GOT3 (cell line): Measurements from ENCODE around the gene CPLX4.

Experiments used
- DNase-seq: peaks from one replicate; lab custom pipeline; 2025; ENCODE audit warnings: mixed read lengths; lab: John Stamatoyannopoulos, UW

Gene CPLX4

GRCh38 chr18:59306640-59307039, 11.8 kb downstream of the CPLX4 start:
- no peak for DNase-seq

GRCh38 chr18:59305295-59305694, 13.2 kb downstream of the CPLX4 start:
- no peak for DNase-seq

DNA sequence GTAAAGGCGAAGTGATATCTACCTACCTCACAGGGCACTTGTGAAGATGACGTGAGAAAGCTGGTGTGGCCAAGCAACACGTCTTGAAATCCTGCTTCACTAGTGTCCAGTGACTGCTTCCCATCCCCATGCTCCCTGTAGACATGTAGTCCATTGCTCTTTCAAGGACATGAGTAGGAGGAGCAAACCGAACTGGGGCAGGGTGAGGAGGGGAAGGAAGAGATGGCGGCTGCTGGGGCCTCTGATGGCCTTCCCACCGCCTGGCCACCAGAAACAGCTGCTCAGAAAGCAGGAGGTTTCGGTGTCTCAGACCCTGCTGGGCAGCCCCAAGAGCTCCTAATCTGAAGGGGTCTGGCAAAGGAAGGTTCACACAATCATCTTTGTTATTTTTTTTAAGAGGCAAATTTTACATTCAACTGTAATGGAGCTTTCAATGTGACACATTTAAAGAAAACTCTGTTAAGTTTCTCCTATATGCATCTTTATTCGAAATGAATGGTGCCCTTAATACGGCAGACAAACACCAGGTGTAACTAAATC, 14.7 kb downstream of the CPLX4 start:
- DNase-seq = no peak

DNA sequence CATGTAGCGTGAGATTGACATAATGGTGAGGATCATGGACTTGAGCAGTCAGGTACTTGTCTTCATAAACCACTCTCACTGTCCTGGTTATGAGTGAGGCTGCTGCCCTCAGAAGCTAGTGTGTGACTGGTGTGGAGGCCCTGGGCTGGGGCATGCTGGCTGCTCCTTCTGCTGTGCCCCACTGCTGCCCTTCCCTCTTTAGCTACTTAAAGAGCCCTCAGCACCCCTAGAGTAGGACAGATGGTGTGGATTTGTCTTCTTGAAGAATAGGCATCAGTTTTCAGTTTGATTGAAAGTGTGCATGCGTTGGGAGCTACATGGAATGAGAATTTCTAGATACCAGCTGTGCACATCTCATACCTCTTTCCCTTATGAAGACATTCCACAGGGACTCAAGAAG, 15.4 kb downstream of the CPLX4 start:
- DNase-seq = no peak

DNA sequence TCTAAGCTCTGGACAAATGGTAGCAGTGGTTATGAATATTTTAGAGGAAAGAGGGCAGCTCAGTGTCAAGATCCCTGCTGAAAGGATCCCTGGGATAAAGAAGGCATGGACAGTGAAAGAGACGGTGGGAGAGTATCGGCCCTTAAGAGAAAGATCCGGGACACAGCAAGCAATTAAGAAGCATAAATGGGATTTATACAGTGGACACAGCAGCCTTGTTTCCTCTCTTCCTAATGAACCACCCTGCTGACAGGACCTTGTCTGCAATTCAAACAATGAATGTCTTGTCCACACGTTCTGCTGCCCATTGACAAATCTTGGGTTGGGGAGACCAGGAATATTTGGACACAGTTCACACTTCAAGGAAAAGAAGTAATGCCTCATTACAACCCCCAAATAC, 16.5 kb downstream of the CPLX4 start:
- DNase-seq = no peak

GRCh38 chr18:59300676-59301285, 17.7 kb downstream of the CPLX4 start:
- no peak for DNase-seq

DNA sequence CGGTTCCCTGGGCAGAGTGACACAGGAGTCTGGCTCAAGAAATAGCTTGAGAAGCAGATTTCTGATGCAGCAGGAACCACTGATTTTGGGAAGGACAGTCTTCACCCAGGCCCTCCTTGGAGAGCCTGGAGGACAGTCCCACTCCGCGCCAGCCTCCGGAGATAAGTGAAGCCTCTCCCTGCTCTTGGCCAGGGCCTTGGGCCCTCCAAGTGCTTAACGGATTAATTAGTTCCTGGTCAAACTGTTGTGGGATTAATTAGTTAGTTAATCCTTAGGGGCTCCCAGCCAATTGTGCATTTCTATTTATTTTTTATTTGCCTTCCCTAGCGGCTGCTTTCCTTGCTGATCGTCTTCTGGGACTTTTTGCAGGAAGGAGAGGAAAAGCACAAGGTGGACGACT, 19.6 kb downstream of the CPLX4 start:
- DNase-seq = no peak

GRCh38 chr18:59293317-59293716, 25.1 kb downstream of the CPLX4 start:
- no peak for DNase-seq

- DNase-seq = no peak
Measured at GRCh38 chr18:59286341-59286740, 32.1 kb downstream of the CPLX4 start.

GRCh38 chr18:59282341-59282740, 36.1 kb downstream of the CPLX4 start:
- DNase-seq = no peak

GRCh38 chr18:59279722-59280121, 38.7 kb downstream of the CPLX4 start:
- DNase-seq = no peak

- DNase-seq = no peak
Measured at GRCh38 chr18:59279193-59279592, 39.3 kb downstream of the CPLX4 start.

GRCh38 chr18:59278793-59279192, 39.7 kb downstream of the CPLX4 start:
- no peak for DNase-seq

- no peak for DNase-seq
Measured at GRCh38 chr18:59276047-59276446, 42.4 kb downstream of the CPLX4 start.

DNA sequence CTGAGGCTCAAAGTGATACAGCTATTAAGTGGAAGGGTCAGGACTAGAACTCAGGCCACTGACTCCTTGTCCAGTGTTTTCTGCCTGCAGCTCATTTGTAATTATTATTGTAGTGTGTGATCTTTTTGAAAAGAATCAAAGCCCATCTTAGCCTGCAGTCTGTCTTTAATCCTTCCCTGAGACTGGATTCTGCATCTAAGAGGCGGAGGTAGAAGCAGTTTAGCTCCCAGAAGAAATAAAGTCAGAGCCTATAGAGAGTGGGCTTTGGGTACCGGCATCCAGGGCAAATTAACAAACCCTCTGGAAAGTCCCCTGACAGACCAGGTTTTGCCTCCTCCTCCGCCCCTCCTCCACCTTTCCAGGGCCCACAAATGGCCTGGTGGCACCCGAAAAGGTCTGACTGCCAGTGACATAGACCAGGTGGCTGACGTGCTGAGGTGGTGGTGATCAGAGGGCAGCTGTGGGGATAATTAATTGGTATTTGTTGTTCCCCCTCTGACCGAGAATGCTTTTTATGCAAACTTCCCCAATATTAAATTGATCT, 43.0 kb downstream of the CPLX4 start:
- no peak for DNase-seq

- no peak for DNase-seq
Measured at GRCh38 chr18:59274533-59274928, 43.9 kb downstream of the CPLX4 start.

DNA sequence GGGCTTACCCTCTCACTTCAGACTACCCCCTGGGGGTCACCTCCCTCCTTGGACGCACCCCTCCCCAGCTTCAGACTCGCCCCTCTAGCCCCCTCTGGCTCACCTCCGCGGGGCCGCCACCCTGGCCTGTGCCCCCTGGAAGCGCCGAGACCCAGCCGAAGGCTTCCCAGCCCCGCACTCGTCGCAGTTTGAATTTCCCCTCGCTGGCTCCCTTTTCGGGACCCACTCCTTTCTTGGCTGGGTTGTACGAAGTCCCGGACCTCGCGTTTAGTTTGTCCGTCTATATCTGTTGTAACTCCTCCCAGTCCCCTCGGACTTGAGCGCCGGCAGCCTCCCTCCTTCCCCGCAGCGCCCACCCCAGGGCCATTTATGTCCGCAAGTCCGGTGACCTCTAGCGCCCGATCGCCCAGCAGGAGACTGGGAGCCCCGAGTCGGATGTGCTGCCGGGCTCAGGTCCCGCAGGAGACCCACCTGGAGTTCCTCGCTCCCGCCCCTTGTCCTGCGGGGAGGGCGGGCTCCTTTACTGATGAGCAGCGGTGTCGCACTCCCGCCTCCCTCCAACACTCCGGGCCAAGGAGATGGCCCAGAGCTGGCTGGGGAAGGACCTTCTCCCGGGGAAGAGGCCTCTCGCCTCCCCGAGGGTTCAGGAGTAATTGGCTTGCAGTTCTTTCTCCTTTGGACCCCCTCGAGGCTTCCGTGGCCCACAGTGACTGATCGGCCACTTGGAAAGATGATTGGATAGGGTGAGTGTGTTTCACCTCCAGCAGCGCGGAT, 44.5 kb downstream of the CPLX4 start:
- no peak for DNase-seq

DNA sequence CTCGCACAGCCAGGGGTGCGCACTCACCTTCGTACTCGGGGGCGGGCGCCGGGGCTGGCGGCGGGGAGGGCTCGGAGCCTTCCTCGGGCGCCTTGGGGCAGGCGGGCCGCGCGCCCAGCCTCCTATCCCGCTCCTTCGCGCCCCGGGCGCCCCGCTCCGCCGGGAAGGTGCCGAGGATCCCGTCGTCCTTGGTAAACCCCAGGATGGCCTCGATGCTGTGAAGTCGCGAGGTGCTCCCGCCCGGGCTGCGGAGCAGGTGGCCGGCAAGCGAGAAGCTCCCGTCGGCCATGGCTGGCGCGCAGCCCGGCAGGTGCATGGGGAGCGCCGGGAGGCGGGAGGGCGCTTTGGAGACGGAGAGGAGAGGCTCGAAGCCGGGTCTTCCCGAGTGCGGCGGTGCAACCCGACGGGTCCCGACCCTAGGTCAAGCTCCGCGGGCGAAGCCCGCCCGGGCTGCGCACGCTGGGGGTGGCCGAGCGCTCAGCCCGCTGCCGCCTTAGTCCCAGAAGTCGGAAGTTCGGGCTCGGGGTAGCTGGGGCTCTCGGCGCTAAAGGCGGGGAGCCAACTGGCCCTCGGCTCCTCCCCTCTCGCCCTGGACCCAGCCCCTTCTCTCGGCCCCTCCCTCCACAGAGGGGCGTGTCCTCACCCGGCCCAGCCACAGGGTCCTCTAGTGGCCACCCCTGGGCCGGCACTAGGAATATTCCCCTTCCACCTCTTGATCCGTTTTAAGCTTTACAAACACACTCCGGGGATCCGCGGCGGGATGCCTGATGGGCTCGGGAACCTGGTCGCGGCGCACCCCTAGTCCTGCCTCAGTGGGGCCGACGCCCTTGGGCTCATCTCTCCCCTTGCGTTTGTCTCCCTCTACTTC, 45.3 kb downstream of the CPLX4 start, which contains the start of gene RAX:
TSS of gene RAX (minus strand) at position 564 of the 868 bp plus-strand sequence. CDS start at position 316, 248 bp downstream.
- DNase-seq = no peak

- DNase-seq = no peak
Measured at GRCh38 chr18:59272221-59272888, 46.1 kb downstream of the CPLX4 start.

DNA sequence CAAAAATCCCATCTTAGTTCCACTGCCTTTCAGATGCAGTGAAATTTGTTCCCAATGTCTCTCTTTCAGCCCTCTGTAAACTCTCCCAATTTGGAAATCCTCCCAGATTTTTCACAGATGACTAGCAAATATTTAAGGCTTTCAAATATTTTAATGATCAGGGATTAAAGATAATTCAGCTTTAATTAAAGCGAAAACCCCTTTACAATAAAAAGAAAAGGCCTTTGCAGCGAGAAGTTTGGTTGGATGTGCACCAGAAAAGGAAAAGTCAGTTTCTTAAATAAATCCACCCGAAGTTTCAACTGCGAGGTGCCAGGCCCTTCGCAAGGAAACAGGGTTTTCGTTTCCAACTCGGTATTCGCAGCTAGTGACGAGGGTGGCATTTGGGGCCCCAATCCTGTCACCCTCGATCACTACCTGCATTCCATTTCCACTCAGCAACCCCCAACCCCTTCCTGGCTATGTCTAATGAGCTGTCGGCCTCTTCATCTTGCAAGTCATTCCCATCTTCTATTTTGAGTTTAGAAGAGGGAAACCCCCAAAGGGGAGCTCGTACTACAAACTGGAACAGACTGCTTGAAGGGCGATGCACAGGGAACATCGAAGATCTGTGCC, 46.7 kb downstream of the CPLX4 start:
- no peak for DNase-seq

- no peak for DNase-seq
Measured at GRCh38 chr18:59270689-59271257, 47.7 kb downstream of the CPLX4 start.
